CD4-positive, alpha-beta T cell treated with Interleukin-4 for 4 hours (primary cell): ENCODE results near the gene CYP4F12.
A peak's percentile ranks its signal among the peaks of the same experiment; 100 is the strongest.

Experiments
- DNase-seq: peaks from one replicate; pipeline ENCODE4 v3.0.0-alpha.2; 2020

Gene CYP4F12, protein sequence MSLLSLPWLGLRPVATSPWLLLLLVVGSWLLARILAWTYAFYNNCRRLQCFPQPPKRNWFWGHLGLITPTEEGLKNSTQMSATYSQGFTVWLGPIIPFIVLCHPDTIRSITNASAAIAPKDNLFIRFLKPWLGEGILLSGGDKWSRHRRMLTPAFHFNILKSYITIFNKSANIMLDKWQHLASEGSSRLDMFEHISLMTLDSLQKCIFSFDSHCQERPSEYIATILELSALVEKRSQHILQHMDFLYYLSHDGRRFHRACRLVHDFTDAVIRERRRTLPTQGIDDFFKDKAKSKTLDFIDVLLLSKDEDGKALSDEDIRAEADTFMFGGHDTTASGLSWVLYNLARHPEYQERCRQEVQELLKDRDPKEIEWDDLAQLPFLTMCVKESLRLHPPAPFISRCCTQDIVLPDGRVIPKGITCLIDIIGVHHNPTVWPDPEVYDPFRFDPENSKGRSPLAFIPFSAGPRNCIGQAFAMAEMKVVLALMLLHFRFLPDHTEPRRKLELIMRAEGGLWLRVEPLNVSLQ

DNA sequence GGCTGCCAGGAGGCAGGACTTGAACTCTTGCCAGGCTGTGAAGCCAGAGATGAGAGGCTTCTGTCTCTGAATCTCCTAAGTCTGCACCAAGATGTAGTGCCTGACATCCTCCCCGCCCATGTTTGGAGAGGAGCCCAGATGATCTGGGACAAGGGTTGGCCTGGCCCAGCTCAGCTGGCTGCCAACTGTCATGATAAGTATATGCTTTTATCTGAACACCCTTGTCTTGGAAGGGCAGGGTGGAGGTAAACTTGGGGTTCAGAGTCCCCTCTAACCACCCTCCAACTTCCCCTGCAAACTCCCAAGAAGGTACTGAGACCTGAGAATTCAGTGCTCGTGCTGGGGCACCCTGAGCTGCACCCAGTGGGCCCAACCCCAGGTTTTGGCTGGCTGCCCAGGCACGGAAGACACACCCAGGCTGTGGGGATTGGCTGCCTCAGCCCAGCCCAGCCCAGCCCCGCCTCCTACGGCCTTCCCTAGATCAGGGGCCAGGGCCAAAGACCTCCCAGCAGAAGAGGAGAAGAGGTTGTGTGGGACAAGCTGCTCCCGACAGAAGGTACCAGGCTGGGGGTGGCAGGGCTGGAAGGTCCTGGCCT lies at the start of gene CYP4F12:
Gene CYP4F12, plus strand, starts transcription at position 508 of the 596 bp plus-strand sequence. CDS start 443 bp downstream, outside the sequence.
- DNase-seq: no peak

DNA sequence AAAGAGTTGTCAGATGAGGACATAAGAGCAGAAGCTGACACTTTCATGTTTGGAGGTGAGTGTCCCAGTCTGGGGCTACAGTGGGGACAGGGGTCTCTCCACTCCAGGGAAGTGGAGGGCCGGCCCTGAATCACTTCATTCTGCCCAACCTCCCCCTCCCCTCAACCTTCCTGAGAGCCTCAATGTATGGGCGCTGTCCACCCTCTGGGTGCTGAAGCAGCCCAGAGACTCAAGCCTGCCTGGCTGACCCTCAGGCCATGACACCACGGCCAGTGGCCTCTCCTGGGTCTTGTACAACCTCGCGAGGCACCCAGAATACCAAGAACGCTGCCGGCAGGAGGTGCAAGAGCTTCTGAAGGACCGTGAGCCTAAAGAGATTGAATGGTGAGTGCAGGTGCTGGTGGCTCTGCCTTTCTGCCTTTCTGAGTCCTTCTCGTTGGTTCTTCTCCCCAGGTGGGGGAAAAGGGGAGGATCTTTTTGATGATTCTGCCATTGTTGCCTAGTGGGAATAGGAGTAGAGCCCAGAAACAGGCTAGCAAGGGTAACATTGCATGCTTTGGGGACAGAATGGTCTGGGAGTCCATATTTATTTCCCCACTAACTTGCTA lies 49.1 kb upstream of the CYP4F12 start:
- no peak for DNase-seq

DNA sequence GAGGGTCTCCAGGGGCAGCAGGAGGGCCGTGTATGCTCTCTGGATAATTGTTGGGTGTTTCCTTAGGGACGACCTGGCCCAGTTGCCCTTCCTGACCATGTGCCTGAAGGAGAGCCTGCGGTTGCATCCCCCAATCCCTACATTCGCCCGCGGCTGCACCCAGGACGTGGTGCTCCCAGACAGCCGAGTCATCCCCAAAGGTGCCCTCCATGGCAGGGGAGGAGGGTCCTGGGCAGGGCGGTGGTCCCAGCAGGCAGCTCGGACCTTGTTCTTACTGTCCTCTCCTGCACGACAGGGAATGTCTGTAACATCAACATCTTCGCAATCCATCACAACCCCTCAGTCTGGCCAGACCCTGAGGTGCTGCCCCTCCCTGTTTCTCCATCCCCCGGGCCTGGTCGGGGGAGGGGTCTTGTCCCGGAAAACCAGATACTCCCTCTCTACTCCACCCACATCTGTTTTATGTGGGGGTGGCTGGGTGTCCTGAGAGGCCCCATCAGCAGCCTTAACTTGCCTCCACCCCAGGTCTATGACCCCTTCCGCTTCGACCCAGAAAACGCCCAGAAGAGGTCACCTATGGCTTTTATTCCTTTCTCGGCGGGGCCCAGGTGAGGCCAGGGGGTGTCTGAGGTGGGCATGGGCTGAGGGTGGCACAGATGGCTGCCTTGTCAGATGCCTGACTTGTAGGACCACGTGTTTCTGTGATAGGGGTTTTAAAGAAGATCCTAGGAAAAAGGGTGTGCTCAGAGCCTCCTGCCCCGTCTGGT lies 44.5 kb upstream of the CYP4F12 start:
- DNase-seq: no peak

DNA sequence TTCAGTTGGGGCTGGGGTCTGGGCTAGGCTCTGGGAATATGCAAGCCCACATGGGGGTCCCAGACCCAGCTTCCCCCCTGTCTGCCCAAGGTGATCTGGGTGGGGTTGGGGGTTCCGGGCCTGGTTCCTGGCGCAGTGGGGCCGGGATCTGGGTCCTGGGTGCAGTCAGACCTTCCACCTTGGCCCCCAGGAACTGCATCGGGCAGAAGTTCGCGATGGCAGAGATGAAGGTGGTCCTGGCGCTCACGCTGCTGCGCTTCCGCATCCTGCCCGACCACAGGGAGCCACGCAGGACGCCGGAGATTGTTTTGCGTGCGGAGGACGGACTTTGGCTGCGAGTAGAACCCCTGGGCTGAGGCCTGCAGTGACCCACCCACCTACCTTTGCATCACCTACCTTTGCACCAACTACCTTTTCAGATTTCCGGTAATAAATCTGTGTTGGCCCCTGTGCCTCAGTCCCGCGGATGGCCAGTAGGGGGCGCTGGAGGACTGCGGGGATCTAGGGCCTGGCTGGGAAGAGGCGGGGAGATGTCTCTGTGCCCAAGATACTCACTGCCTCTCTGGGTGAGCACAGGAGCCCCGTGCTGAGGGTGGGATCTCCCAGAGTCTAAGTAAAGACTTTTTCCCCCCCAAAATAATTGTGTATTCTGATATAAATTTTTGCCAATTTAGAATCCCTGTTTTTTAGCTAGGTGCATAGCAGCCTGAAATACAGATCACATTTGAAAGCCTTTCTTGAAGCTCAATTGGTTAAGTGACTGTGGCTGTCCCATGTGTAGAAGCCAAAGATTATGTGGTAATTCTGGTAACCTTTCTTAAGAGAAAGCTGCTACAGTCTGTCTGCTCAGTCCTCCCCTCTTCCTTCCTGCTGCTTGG lies 43.6 kb upstream of the CYP4F12 start:
- DNase-seq: peak; percentile 78

DNA sequence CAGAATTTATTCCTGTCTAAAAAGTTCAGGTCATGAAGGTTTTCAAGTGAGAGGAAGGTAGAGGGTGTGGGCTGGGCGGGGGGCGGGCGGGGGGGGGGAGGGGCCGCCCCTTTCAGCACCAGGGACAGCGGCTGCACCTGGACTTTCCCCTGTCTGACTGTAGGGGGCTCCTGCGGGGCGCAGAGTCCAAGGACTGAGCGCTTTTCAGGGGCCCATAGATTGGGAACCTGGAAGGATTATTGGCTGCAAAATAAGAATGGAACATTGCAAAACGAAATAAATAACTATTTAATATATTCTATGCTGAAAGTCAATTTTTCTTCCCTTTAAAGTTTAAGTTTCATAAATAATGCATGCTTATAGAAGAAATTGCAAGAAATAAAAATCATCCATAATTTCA lies 41.1 kb upstream of the CYP4F12 start:
- no peak for DNase-seq

DNA sequence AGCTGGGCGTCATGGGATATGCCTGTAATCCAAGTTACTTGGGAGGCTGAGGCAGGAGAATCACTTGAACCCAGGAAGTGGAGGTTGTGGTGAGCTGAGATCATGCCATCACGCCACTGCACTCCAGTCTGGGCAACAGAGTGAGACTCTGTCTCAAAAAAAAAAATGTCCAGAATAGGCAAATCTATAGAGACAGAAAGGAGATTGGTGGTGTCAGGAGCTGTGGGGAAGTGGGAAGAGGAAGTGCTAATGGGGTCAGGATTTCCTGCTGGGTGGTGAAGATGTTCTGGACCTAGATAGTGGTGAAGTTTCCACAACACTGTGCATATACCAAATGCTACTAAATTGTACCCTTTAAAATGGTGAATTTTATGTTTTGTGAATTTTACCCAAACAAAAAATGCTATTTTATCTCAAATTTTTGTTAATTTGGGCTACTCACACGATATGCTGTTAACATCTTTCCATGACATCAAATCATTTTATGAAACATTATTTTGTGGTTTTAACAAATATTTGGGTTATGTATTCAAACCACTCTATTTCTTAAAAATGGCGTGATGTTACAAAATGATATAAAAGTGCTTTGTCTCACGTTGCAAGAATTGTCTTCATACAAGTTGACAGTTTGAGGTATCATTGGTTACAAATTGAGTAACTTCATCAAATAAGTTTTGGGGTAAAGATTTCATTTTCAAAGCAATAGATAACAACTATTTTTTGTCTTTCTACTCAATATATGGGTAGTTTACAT lies 39.6 kb upstream of the CYP4F12 start:
- DNase-seq: no peak

DNA sequence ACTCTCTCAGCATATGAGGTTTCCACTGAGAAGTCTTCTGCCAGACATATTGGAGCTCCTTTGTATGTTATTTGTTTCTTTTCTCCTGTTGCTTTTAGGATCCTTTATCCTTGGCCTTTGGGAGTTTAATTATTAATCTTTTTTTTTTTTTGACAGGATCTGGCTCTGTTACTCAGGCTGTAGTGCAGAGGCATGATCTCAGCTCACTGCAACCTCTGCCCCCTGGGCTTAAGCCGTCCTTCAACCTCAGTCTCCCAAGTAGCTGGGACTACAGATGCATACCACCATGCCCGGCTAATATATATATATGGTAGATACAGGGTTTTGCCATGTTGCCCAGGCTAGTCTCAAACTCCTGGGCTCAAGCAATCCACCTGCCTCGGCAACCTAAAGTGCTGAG lies 38.8 kb upstream of the CYP4F12 start:
- DNase-seq: no peak

DNA sequence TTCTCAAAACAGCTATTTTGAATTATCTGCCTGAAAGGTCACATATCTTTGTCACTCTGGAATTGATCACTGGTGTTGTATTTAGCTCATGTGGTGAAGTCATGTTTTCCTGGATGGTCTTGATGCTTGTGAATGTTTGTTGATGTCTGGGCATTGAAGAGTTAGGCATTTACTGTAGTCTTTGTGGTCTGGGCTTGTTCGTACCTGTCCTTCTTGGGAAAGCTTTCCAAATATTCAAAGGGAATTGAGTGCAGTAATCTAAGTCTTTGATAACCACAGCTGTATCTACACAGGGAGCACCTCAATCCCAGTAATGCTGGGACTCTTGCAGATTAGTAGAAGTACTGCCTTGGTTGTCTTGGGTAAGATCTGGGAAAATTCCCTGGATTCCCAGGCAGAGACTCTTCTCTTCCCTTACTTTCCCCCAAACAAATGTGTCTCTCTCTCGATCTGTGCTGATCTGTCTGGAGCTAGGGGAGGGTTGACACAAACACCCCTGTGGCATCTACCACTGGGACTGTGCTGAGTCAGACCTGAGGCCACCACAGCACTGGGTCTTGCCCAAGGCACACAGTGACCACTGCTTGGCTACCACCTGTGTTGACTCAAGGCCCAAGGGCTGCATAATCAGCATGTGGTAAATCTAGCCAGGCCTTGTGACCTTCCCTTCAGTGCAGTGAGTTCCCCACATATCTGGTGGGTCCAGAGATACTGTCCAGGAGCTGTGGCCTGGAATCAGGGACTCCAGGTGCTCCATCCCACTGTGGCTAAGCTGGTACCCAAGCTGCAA lies 37.7 kb upstream of the CYP4F12 start:
- no peak for DNase-seq

DNA sequence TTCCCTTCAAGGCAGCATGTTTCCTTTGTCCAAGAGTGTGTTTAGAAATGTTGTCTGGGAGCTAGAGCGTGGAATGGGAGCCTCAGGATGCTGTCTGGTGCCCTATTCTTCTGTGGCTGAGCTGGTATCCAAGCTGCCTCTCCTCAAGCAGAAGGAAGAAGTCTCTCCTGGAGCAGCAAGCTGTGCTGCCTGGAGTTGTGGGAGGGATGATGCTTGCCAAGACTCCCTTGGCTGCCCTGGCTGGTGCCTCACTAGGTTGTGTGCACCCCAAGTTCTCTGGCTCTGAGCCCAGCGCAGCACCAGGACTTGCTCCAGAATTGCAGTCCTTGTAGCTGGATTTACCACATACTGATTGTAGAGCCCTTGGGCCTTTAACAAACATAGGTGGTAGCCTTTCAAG lies 36.9 kb upstream of the CYP4F12 start:
- DNase-seq: no peak

DNA sequence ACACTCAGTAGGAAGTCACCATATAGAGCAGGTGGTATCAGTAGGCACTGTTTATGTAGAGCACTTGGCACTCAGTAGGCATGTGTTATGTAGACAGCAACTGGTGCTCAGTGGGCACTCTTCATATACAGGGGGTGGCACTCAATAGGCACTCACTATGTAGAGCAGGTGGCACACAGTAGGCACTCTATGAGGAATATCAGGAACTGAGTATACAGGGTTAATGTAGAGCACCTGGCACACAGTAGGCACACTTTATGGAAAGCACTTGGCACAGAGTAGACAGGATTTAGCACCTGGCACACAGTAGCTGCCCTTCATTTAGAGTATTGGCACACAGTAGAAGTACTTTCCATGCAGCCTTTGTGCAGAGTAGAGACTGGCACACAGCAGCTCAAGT lies 33.3 kb upstream of the CYP4F12 start:
- no peak for DNase-seq

DNA sequence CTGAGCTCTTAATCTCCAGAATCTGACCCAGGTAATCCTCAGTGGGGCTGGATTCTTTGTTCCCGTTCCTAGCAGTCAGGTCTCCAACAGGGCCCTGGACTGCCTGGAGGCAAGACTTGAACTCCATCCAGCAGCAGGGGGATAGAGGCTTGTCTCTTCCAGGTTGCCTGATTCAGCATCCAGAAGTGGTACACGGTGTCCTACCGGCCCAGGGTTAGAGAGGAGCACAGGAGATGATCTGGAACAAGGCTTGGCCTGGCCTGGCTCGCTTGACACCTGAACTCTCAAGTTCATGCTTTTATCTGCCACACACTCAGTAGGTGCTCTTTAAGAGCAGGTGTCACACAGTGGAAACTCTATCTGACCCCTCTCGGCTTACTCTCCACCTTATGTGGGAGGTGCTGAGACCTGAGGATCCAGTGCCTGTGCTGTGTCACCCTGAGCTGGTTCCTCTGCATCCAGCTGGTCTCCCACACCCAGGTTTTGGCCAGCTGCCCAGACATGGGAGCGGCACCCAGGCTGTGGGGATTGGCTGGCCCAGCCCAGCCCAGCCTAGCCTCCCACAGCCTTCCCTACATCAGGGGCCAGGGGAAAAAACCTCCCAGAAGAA lies 32.5 kb upstream of the CYP4F12 start, which contains the start of gene CYP4F3:
Gene CYP4F3, plus strand, starts transcription at position 604 of the 610 bp plus-strand sequence. CDS start 519 bp downstream, outside the sequence.
- no peak for DNase-seq

DNA sequence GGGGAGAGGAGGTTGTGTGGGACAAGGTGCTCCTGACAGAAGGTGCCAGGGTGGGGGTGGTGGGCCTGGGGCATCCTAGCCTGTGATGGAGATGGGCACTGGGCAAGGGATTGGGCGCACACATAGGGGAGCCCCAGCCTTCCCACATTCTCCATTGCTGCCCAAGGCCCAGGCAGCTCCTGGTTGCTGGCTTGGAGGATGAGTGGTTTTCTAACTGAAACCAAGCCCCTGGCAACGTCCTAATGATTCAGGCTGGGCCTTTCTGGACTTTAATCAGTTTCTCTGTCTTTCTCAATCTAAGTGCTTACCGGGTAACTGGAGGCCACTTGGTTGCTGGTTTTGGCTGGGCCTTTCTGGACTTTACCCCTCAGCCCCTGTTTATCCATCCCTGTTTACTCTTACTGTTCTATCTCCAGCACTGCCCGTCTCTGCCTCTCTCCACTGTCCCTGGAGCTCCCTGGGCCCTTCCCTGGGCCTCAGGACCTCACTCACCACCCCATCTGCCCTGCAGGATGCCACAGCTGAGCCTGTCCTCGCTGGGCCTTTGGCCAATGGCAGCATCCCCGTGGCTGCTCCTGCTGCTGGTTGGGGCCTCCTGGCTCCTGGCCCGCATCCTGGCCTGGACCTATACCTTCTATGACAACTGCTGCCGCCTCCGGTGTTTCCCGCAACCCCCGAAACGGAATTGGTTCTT lies 31.8 kb upstream of the CYP4F12 start:
- DNase-seq: no peak

DNA sequence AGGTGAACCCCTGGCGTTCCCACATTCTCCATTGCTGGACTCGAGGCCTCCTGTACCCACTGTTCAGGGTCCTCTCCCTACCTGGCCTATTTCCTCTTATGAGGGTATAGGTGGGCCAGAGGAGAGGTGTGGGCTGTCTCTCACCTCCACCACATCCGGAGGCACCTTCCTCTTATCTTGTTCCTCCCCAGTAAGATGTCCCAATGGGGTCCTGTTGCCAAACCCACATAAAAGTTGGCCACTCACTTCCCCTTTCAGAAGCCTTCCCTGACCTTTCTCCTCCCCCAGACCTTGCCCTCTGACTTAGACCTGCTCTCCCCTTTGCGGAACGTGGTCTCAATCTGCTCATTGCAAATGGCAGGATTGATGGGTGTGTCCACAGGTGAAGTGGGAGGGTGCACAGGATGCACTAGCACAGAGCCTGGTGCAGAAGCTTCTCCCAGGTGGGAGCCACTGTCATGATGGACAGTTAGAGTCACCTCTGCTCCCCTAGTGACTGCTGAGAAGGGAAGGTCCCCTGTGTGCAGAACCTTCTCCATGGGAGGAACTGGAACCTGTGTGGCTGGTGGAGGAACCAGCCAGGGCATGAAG lies 30.9 kb upstream of the CYP4F12 start:
- DNase-seq: no peak

DNA sequence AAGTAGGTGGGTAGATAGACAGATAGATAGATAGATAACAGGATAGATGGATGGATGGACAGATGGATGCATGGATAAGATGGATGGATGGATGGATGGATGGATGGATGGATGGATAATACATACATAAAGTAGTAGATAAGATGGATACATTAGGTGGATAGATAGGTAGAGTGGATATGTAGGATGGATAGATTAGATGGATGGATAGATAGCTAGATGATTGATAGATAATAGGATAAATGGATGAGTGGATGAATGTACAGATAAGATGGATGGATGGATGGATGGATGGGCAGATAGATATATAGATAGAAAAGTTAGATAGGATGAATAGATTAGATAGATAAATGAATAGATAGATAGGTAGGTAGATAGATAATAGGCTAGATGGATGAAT lies 30.1 kb upstream of the CYP4F12 start:
- no peak for DNase-seq

DNA sequence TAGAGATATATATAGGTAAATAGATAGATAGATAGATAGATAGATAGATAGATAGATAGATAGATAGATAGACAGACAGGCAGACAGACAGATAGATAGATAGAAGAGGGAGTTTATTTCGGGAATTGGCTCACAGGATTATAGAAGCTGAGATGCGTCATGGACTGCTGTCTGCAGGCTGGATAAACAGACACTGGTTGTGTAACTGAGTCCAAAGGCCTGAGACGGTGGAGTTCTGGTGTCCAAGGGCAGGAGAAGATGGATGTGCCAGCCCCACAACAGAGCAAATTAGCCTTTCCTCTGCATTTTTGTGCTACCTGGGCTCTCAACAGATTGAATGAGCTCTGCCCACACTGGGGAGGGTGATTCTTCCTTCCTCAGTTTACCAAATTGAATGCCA lies 29.5 kb upstream of the CYP4F12 start:
- DNase-seq: no peak

DNA sequence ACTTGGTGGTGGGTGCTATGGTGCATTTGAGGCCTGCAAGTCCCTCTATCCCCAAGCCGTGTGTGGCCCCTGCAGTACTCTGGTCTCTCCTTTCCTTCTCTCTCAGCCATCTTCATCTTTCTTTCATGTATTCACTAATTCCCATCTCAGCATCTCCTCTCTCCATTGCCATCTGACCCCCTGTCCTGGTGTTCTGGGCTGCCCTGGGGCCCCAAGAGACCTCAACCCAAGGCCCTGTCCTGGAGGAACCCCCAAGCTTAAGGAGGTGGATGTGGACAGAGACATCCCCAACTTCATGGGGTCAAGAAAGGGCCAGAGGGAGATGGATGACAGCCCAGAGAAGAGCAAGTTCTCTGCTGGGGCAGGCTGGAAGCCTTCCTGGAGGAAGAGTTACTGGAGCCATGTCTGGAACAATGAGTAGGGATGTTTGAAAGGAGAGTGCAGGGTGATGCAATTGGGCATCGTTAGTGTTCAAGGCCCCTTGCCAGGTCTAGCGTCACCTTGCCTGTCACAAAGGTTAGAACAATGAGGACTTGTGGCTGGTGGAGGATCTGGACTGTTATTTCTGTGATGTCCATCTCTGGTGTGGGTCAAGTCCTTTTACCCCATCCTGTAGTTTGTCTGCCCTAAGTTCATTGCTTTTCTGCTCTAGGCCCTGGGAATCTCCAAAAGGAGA lies 28.7 kb upstream of the CYP4F12 start:
- DNase-seq: no peak

DNA sequence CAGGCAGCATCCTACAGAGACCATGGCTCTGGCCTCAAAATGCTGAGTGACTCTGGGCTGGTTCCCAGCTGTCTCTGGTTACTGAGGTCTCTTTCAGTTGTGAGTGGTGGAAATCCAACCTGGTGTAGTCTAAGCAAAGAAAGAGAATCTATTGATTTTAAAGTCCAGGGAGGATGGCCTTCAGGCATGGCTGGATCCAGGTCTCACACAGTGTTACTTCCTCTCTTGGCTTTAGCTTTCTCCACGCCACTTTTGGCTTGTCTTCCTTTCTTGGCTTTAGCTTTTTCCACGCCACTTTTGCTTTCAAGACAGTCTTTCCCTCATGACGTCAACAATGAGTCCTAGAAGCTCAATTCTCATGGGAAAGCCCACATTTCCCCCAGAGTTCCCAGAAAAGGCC lies 28.1 kb upstream of the CYP4F12 start:
- no peak for DNase-seq

DNA sequence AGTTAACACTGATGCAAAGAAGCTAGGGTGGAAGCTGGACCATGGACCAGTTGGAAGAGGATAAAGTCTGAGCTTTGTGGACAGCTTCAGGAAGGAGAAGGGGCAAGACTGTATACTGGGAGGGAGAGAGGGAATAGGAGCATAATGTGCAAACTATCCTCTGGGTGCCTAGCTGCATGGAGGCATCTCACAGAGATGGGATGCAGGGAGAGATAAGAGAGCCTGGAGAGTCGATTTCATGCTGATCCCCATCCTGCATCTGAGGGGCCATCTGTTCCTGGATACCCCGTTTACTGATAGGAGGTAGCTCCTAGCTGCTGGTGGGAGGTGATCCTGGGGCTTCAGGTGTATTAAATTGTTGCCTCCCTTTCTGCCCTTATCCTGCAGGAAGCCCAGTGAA lies 23.4 kb upstream of the CYP4F12 start:
- no peak for DNase-seq
